Thoracic aorta (tissue), 2 donors: ENCODE data around the gene ASTN2. TPM values are rescaled to one million over a fixed set of nuclear protein-coding genes. Genes with fewer than 3 reads are reported as not detected.
A peak's percentile ranks its signal among the peaks of the same experiment; 100 is the strongest.

Experiments used
- ATAC-seq: fragments of 150-250 bp; one replicate; pipeline ENCODE4 v1.8.0; 2017; ENCODE audit warnings: low read depth; ENCODE audit not compliant: insufficient number of reproducible peaks, low FRiP score
- DNase-seq: peaks from one replicate; pipeline ENCODE4 v3.0.0-alpha.2; 2020; ENCODE audit warnings: low spot score
- H3K27ac ChIP-seq, 2 donors: fragments of 200-600 bp; sonication (generic); 1 replicate in 1 of 2; 2 replicates in 1 of 2; pipeline ENCODE4 v1.5.1; 2016; ENCODE audit warnings: mild to moderate bottlenecking in 2 of 2, moderate library complexity in 2 of 2
- H3K27me3 ChIP-seq: fragments of 200-600 bp; sonication (generic); replicated peaks from 2 replicates; pipeline ENCODE4 v1.6.0; 2016; ENCODE audit warnings: mild to moderate bottlenecking; ENCODE audit not compliant: insufficient read depth
- H3K36me3 ChIP-seq: fragments of 200-600 bp; sonication (generic); one replicate; pipeline ENCODE4 v1.5.1; 2016
- H3K4me1 ChIP-seq, 2 donors: fragments of 200-600 bp; sonication (generic); 1 replicate in 1 of 2; 2 replicates in 1 of 2; pipeline versions ENCODE4 v1.5.1 to v1.6.0; 2016; ENCODE audit warnings: low read depth in 2 of 2, mild to moderate bottlenecking in 1 of 2; ENCODE audit not compliant: control insufficient read depth in 1 of 2
- H3K4me3 ChIP-seq: fragments of 200-600 bp; sonication (generic); 2 replicates; pipeline ENCODE4 v1.5.1; 2016; ENCODE audit warnings: mild to moderate bottlenecking
- H3K9me3 ChIP-seq: fragments of 200-600 bp; sonication (generic); 2 replicates; pipeline ENCODE4 v1.5.1; 2016
- total RNA-seq, 2 donors: library from RNA; depleted of rRNA; stranded (reverse); fragments of >200 nt; gene quantifications; one replicate each; pipeline versions ENCODE4 v1.1.0 to v1.2.3, GENCODE V29; 2016
- TF ChIP-seq, protein P1 (sequence below): fragments of 200-600 bp; sonication (generic); IDR thresholded peaks from one replicate; pipeline ENCODE4 v1.5.1; 2019; ENCODE audit warnings: antibody characterized with exemption

ASTN2 gene
- total RNA-seq, 2 donors from 2014 or later: 6.8 to 7.1 TPM

- TF ChIP-seq, protein P1, sequence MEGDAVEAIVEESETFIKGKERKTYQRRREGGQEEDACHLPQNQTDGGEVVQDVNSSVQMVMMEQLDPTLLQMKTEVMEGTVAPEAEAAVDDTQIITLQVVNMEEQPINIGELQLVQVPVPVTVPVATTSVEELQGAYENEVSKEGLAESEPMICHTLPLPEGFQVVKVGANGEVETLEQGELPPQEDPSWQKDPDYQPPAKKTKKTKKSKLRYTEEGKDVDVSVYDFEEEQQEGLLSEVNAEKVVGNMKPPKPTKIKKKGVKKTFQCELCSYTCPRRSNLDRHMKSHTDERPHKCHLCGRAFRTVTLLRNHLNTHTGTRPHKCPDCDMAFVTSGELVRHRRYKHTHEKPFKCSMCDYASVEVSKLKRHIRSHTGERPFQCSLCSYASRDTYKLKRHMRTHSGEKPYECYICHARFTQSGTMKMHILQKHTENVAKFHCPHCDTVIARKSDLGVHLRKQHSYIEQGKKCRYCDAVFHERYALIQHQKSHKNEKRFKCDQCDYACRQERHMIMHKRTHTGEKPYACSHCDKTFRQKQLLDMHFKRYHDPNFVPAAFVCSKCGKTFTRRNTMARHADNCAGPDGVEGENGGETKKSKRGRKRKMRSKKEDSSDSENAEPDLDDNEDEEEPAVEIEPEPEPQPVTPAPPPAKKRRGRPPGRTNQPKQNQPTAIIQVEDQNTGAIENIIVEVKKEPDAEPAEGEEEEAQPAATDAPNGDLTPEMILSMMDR: no peak
- Histone ChIP-seq H3K4me3 (no peak overlapping the region), H3K9me3 (no peaks in the 10 kb centered on the region), H3K27ac (no peak overlapping the region), H3K4me1 (no peaks in the 10 kb centered on the region), H3K36me3 (no peaks in the 10 kb centered on the region), H3K27me3 (no peaks in the 10 kb centered on the region)
- ATAC-seq (no peak), DNase-seq (no peak)
Measured at GRCh38 chr9:116712781-116713180, 702.1 kb downstream of the ASTN2 start.

GRCh38 chr9:116706310-116707290, 708.3 kb downstream of the ASTN2 start:
- Histone ChIP-seq H3K4me3 (no peak overlapping the region), H3K27me3 (no peaks in the 10 kb centered on the region), H3K27ac (peak overlapping the region; percentile 48 to 64), H3K4me1 (peaks cover 0 to 11% of the 10 kb centered on the region in 2 donors), H3K36me3 (no peaks in the 10 kb centered on the region), H3K9me3 (no peaks in the 10 kb centered on the region)
- ATAC-seq (no peak), DNase-seq (no peak)
- TF ChIP-seq, protein P1: no peak

DNA sequence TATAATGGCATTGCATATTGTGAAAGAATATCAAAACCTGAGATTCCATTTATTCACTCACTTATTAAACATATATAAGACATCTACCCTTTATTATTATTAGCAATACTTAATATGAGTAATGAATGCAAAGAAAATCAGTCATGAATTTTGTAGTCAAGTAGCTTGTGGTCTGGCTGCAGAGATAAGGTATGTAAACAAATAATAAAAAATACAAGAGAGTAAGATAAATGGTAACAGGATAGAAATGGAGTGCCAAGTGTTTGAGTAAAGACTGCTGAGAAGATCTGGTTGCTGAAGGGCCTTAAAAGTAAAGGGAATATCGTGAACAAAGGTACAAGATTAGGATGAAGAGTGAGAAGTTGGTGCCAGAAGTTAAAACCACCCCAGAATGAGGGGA, 709.3 kb downstream of the ASTN2 start:
- TF ChIP-seq, protein P1: no peak
- DNase-seq: no peak
- H3K27ac ChIP-seq: no peak overlapping the region
- H3K36me3 ChIP-seq: no peaks in the 10 kb centered on the region
- no peaks in the 10 kb centered on the region for H3K27me3 ChIP-seq
- H3K4me1 ChIP-seq: peaks cover 0 to 11% of the 10 kb centered on the region in 2 donors
- no peak overlapping the region for H3K4me3 ChIP-seq
- H3K9me3 ChIP-seq: no peaks in the 10 kb centered on the region
- ATAC-seq: no peak

DNA sequence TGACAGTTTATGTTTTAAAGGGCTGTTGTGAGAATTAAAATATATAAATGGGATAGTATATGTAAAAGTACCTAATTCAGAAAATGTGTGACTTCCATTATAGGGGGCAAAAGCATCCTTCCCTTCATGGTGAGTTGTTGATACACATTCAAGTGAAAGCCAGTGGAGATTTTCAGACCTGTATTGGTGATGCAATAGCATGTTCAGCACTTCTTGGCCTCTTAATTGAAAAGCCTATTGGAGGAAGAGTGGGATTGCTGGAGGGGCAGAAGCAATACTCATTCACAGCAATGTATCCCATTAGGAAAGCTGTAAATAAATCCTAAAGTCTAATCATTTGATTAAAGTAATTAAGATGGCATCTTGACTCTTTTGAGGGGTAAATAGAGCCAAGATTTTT, 710.4 kb downstream of the ASTN2 start:
- no peak for ATAC-seq

DNA sequence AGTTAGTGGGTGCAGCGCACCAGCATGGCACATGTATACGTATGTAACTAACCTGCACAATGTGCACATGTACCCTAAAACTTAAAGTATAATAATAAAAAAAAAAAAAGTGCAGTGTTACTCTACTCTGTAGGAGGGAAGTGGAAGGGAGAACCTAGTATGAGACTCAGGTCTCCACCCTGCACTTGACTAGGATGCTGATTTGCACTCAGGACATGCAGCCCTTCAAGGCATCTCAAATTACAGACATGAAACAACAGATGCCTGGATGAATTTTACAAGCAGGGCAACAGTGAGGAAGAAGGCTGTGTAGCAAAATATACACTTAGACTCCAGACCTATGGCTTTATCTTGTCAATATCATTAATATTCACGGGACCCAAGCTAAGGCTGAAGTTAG, 711.2 kb downstream of the ASTN2 start:
- ATAC-seq (no peak), DNase-seq (no peak)
- Histone ChIP-seq H3K4me3 (no peak overlapping the region), H3K9me3 (no peaks in the 10 kb centered on the region), H3K4me1 (peaks cover 0 to 11% of the 10 kb centered on the region in 2 donors), H3K27ac (no peak overlapping the region), H3K27me3 (no peaks in the 10 kb centered on the region), H3K36me3 (peaks cover 11% of the 10 kb centered on the region)
- TF ChIP-seq, protein P1: no peak

More for the DNA sequence above, 710.4 kb downstream of the ASTN2 start:
- Histone ChIP-seq H3K27ac (no peak overlapping the region), H3K4me3 (no peak overlapping the region), H3K4me1 (peaks cover 0 to 11% of the 10 kb centered on the region in 2 donors), H3K9me3 (no peaks in the 10 kb centered on the region), H3K36me3 (peaks cover 2% of the 10 kb centered on the region), H3K27me3 (no peaks in the 10 kb centered on the region)
- TF ChIP-seq, protein P1: no peak
- DNase-seq: no peak
